IMR-90 (cell line): ENCODE results near the gene THOC3. TPM values are rescaled to one million over a fixed set of nuclear protein-coding genes. Genes with fewer than 3 reads are reported as not detected.
"Not testable (repeated sequence)": the region's sequence is repeated elsewhere in the genome, so short reads cannot be mapped to it uniquely, and the experiment has no call there.

Source experiments
- ATAC-seq: fragments of 200-7000 bp; cut with Tn5 transposase; 2 replicates; pipeline ENCODE4 v1.9.1; 2020; ENCODE audit warnings: low read depth, mild to moderate bottlenecking, moderate library complexity
- BruUV-seq: library from RNA; stranded (reverse); fragments of 400-500 nt; replicated peaks from 2 replicates; lab custom pipeline; 2021; lab: Mats Ljungman, UMichigan
- CTCF ChIA-PET: fragments of 300-600 bp; formaldehyde crosslinking; extraction: SDS; loops from one replicate; lab custom pipeline; 2021; ENCODE audit warnings: antibody characterized with exemption; lab: Yijun Ruan, JAX
- POLR2A ChIA-PET: fragments of 300-600 bp; sonication (Branson Sonifier 250); formaldehyde crosslinking; loops from one replicate; lab custom pipeline; 2022; ENCODE audit warnings: antibody characterized with exemption; ENCODE audit not compliant: unreplicated experiment; lab: Charles Lee
- DNase-seq: peaks from one replicate; pipeline ENCODE4 v3.0.0; 2013
- H2AFZ ChIP-seq: replicated peaks from 2 replicates; pipeline ENCODE3; 2013; ENCODE audit warnings: low read length, mild to moderate bottlenecking; ENCODE audit not compliant: poor library complexity
- H2AK5ac ChIP-seq: 2 replicates; pipeline ENCODE4 v1.6.1; 2013; ENCODE audit warnings: low read depth, low read length, inconsistent platforms
- H2AK9ac ChIP-seq: replicated peaks from 2 replicates; pipeline ENCODE3; 2013; ENCODE audit warnings: mild to moderate bottlenecking, low read depth, low read length, moderate library complexity; ENCODE audit not compliant: poor library complexity
- H2BK120ac ChIP-seq: 2 replicates; pipeline ENCODE4 v1.6.1; 2013; ENCODE audit warnings: low read depth, low read length, inconsistent platforms
- H2BK15ac ChIP-seq: 3 replicates; pipeline ENCODE4 v1.6.1; 2013; ENCODE audit warnings: low read depth, low read length, inconsistent platforms
- H2BK20ac ChIP-seq: 2 replicates; pipeline ENCODE4 v1.6.1; 2013; ENCODE audit warnings: low read depth, mild to moderate bottlenecking, inconsistent platforms, low read length, moderate library complexity
- H2BK5ac ChIP-seq: 2 replicates; pipeline ENCODE4 v1.6.1; 2013; ENCODE audit warnings: mild to moderate bottlenecking, low read depth, low read length, inconsistent platforms; ENCODE audit not compliant: poor library complexity, severe bottlenecking
- H3K14ac ChIP-seq: replicated peaks from 2 replicates; pipeline ENCODE4 v1.6.1; 2013; ENCODE audit warnings: low read depth, low read length, inconsistent platforms
- H3K18ac ChIP-seq: 2 replicates; pipeline ENCODE4 v1.6.1; 2013; ENCODE audit warnings: low read depth, low read length, control low read depth
- H3K23ac ChIP-seq: 2 replicates; pipeline ENCODE4 v1.6.1; 2013; ENCODE audit warnings: low read depth, low read length, inconsistent platforms
- H3K27ac ChIP-seq: 2 replicates; pipeline ENCODE4 v1.5.1; 2013; ENCODE audit warnings: mild to moderate bottlenecking, control low read depth, low read length; ENCODE audit not compliant: insufficient read depth
- H3K27me3 ChIP-seq: 2 replicates; pipeline ENCODE4 v1.6.1; 2013; ENCODE audit warnings: low read length; ENCODE audit not compliant: control insufficient read depth, insufficient read depth
- H3K36me3 ChIP-seq: 2 replicates; pipeline ENCODE4 v1.6.1; 2013; ENCODE audit warnings: low read length, mixed read lengths; ENCODE audit not compliant: control insufficient read depth, insufficient read depth
- H3K4ac ChIP-seq: 2 replicates; pipeline ENCODE4 v1.6.1; 2013; ENCODE audit warnings: low read depth, low read length, inconsistent platforms
- H3K4me1 ChIP-seq: 2 replicates; pipeline ENCODE4 v1.6.1; 2013; ENCODE audit warnings: low read length, mixed read lengths; ENCODE audit not compliant: control insufficient read depth, insufficient read depth
- H3K4me2 ChIP-seq: 2 replicates; pipeline ENCODE4 v1.6.1; 2013; ENCODE audit warnings: low read depth, mild to moderate bottlenecking, control low read depth, low read length, moderate library complexity
- H3K4me3 ChIP-seq: 2 replicates; pipeline ENCODE4 v1.5.1; 2013; ENCODE audit warnings: low read depth, mild to moderate bottlenecking, control low read depth, low read length, moderate library complexity; ENCODE audit not compliant: insufficient read depth
- H3K56ac ChIP-seq: 2 replicates; pipeline ENCODE4 v1.6.1; 2013; ENCODE audit warnings: low read length, inconsistent platforms; ENCODE audit not compliant: insufficient read depth; ENCODE audit errors: extremely low read depth
- H3K79me1 ChIP-seq, 2 experiments: 2 replicates each; pipeline ENCODE4 v1.6.1; 2013; ENCODE audit warnings: low read length in 2 of 2, inconsistent platforms in 1 of 2, low read depth in 1 of 2
- H3K9ac ChIP-seq: 2 replicates; pipeline ENCODE4 v1.6.1; 2013; ENCODE audit warnings: low read depth, low read length, control low read depth
- H3K9me1 ChIP-seq: 2 replicates; pipeline ENCODE4 v1.6.1; 2013; ENCODE audit warnings: low read length, inconsistent platforms; ENCODE audit not compliant: insufficient read depth
- H3K9me3 ChIP-seq: 2 replicates; pipeline ENCODE4 v1.6.1; 2013; ENCODE audit warnings: low read length; ENCODE audit not compliant: control insufficient read depth, insufficient read depth
- H4K20me1 ChIP-seq: 2 replicates; pipeline ENCODE4 v1.6.1; 2013; ENCODE audit warnings: low read length, inconsistent platforms; ENCODE audit not compliant: insufficient read depth
- H4K5ac ChIP-seq: 2 replicates; pipeline ENCODE4 v1.6.1; 2013; ENCODE audit warnings: mild to moderate bottlenecking, low read depth, low read length, control low read depth
- H4K8ac ChIP-seq, 2 experiments: 2 replicates each; pipeline ENCODE4 v1.6.1; 2013; ENCODE audit warnings: low read depth in 2 of 2, low read length in 2 of 2, control low read depth in 1 of 2, inconsistent platforms in 1 of 2
- H4K91ac ChIP-seq: 2 replicates; pipeline ENCODE4 v1.6.1; 2013; ENCODE audit warnings: low read depth, low read length, inconsistent platforms; ENCODE audit not compliant: insufficient read depth
- WGBS, 2 experiments: methylation state at CpG; one replicate each; pipeline versions ENCODE4 v1.1.5 to v1.1.7; 2013; ENCODE audit warnings: missing lambda C conversion rate in 2 of 2; ENCODE audit not compliant: insufficient read length in 1 of 2; ENCODE audit errors: extremely low coverage in 2 of 2; 5-methylcytosine and 5-hydroxymethylcytosine counted together
- dilution Hi-C: fragments of 300-500 bp; cut with HindIII; formaldehyde crosslinking; loops from one replicate; pipeline ENCODE4 v1.14.3; 2018; ENCODE audit warnings: low sequenced_read_pairs; ENCODE audit not compliant: unreplicated experiment
- in situ Hi-C: fragments of 300-500 bp; cut with MboI; formaldehyde crosslinking; loops from 3 replicates; pipeline ENCODE4 v1.14.3; 2019; ENCODE audit warnings: low sequenced_read_pairs, inconsistent platforms, mixed read lengths
- intact Hi-C: fragments of 100-400 bp; cut with micrococcal nuclease; formaldehyde crosslinking; loops from 2 replicates; pipeline ENCODE4 v1.10.0; 2022
- polyA plus RNA-seq, 3 experiments: library from polyadenylated mRNA; depleted of rRNA; stranded (reverse); fragments of >200 nt; gene quantifications; 2 replicates each; pipeline ENCODE4 v1.2.3, GENCODE V29; 2012; ENCODE audit warnings: low replicate concordance in 1 of 3
- total RNA-seq: library from RNA; depleted of rRNA; stranded (reverse); fragments of >200 nt; gene quantifications from 2 replicates; pipeline ENCODE4 v1.2.3, GENCODE V29; 2012

The THOC3 gene
- total and polyA plus RNA-seq, 2 of the 4 experiments (the other 2 are of a cell fraction) = 87.9 to 114 TPM

DNA sequence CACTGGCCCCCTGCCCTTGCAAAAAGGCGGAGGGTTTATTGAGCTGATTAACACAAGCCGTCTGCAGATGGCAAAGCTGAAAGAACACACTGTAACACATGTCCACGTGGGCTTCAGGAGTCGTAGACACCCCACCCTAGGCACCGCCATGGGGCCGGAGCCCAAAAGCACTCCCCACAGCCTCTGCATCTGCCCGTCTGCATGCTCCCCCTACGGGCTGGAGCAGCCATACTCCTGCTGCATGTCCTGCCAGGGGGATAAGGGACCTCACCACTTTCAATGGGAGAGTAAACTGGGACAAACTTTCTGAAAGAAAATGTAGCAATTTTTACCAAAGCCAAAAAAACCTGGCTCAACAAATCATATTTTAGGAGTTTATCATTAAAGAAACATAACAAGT lies 42.1 kb upstream of the THOC3 start:
- H2BK20ac ChIP-seq, H3K4ac ChIP-seq, CTCF ChIA-PET, H3K27ac ChIP-seq, H4K5ac ChIP-seq, H2AK9ac ChIP-seq, H2BK15ac ChIP-seq, H3K9me1 ChIP-seq, DNase-seq, H3K9me3 ChIP-seq, in situ Hi-C loops, BruUV-seq, H4K20me1 ChIP-seq, H3K27me3 ChIP-seq, H2AK5ac ChIP-seq, H3K14ac ChIP-seq, dilution Hi-C loops, H3K79me1 ChIP-seq, H2BK120ac ChIP-seq, H3K23ac ChIP-seq, H3K56ac ChIP-seq, POLR2A ChIA-PET, H3K4me1 ChIP-seq, ATAC-seq, H3K4me3 ChIP-seq, H4K91ac ChIP-seq, H4K8ac ChIP-seq, H3K18ac ChIP-seq, H2AFZ ChIP-seq, H2BK5ac ChIP-seq, H3K4me2 ChIP-seq, H3K9ac ChIP-seq, intact Hi-C loops, H3K36me3 ChIP-seq: not testable (repeated sequence)
- no CpG with 5 or more reads among the region's 8 CpGs for WGBS, 2 experiments

DNA sequence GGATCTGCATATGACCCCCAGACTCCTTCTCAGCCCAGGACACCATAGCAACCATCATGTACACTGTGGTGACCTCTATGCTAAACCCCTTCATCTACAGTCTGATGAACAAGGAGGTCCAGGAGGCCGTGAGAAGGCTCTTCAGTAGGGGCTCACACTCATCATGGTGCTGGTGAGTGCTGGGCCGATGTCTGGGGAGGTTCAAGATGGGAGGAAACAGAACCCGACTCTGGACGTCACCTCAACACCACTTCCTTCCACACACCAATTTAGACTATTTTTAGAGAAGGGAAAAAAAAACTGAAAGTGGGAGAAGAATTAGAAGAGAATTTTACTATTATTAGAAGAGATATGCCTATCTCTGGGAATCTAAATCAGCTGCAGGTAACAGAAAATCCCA lies 39.1 kb upstream of the THOC3 start:
- H3K9me3 ChIP-seq, H3K4me3 ChIP-seq, H3K4me2 ChIP-seq, H3K4me1 ChIP-seq, intact Hi-C loops, DNase-seq, POLR2A ChIA-PET, H3K9me1 ChIP-seq, H3K23ac ChIP-seq, CTCF ChIA-PET, H2AFZ ChIP-seq, H3K27ac ChIP-seq, H2BK15ac ChIP-seq, BruUV-seq, dilution Hi-C loops, H2BK5ac ChIP-seq, H2BK20ac ChIP-seq, H3K56ac ChIP-seq, H4K8ac ChIP-seq, H3K9ac ChIP-seq, H2BK120ac ChIP-seq, H2AK9ac ChIP-seq, ATAC-seq, H3K79me1 ChIP-seq, H4K5ac ChIP-seq, H3K14ac ChIP-seq, H3K18ac ChIP-seq, H3K36me3 ChIP-seq, H2AK5ac ChIP-seq, H4K91ac ChIP-seq, H3K27me3 ChIP-seq, H4K20me1 ChIP-seq, in situ Hi-C loops, H3K4ac ChIP-seq: not testable (repeated sequence)
- WGBS, 2 experiments = no CpG with 5 or more reads among the region's 4 CpGs
